VCaP (cell line): ENCODE measurements around the gene HRNR.

ENCODE experiments used
- H3K27ac ChIP-seq: fragments of 450-650 bp; 2 replicates; pipeline ENCODE4 v1.5.1; 2017
- TF ChIP-seq, protein P1 (sequence below): fragments of 450-650 bp; conservative IDR thresholded peaks from 2 replicates; pipeline ENCODE4 v1.5.1; 2017; ENCODE audit warnings: mild to moderate bottlenecking, moderate library complexity

Gene HRNR

DNA sequence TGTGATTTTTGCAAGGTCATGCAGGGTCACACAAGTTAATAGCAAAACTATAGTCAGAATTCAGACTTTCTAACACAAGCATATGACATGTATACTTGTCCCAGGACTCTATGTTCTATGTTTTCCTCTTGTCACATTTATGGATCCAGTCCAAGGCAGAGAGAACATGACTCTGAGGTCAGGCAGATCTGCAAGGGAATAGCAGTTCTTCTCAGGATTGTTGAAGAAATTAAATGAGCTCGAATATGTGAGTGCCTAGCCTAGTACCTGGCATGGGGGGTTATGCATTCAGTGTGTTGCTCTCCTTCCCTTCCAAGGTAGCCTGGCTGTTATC, 55.5 kb downstream of the HRNR start:
- peak overlapping the region; percentile 3 for H3K27ac ChIP-seq
- TF ChIP-seq, protein P1, sequence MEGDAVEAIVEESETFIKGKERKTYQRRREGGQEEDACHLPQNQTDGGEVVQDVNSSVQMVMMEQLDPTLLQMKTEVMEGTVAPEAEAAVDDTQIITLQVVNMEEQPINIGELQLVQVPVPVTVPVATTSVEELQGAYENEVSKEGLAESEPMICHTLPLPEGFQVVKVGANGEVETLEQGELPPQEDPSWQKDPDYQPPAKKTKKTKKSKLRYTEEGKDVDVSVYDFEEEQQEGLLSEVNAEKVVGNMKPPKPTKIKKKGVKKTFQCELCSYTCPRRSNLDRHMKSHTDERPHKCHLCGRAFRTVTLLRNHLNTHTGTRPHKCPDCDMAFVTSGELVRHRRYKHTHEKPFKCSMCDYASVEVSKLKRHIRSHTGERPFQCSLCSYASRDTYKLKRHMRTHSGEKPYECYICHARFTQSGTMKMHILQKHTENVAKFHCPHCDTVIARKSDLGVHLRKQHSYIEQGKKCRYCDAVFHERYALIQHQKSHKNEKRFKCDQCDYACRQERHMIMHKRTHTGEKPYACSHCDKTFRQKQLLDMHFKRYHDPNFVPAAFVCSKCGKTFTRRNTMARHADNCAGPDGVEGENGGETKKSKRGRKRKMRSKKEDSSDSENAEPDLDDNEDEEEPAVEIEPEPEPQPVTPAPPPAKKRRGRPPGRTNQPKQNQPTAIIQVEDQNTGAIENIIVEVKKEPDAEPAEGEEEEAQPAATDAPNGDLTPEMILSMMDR: no peak

DNA sequence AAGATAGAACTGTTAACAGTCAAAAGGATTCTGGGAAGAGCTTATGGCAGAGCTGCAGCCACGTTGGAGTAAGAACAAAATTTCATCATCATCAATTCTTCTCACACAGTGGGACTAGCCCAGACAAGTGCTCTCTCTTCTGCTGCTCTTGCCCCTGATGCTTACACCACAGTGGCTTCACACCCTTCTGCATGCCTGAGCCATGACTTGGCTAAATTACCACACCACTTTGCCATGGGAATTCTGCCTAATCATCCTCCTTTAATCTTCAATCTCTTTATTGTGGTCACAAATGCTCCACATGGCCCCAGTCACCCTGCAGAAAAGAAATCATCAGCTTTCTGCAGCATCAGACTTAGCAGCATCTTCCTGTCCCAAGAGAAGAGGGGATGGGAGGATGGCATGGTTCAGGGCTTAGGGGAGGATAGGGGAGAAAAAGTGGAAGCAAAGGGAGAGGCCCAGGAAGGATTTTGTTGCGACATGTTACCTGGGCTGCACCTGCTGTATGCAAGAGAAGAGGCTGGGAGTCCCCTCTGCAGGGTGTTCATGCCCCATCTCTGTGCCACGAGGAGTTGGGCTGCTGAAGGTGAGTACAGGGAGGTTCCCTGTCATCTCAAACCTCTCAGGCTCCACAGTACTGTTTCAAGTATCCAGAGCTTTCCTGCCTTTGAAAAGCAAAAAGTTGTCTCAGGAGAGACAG, 56.0 kb downstream of the HRNR start:
- TF ChIP-seq, protein P1: no peak
- peak overlapping the region; percentile 3 for H3K27ac ChIP-seq

DNA sequence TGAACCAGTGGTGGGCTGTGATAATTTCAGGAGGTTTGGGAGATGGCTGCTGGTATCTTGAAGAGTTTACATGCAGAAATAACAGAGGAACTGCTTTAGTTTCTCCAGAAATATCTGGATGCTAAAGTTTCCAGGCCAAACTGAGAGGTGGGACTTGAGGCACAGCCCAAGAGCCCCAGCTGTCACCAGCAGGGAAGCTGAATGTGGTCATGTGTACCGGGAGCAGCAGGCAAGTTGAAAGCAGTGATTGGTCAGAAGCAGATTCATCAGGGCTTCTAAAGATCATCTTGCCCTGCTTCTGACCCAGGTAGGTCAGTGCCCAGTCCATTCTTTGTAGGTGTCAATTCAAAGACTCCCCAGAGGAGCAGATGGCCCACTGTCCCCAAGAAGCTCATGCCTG, 57.0 kb downstream of the HRNR start:
- TF ChIP-seq, protein P1: no peak
- no peak overlapping the region for H3K27ac ChIP-seq

DNA sequence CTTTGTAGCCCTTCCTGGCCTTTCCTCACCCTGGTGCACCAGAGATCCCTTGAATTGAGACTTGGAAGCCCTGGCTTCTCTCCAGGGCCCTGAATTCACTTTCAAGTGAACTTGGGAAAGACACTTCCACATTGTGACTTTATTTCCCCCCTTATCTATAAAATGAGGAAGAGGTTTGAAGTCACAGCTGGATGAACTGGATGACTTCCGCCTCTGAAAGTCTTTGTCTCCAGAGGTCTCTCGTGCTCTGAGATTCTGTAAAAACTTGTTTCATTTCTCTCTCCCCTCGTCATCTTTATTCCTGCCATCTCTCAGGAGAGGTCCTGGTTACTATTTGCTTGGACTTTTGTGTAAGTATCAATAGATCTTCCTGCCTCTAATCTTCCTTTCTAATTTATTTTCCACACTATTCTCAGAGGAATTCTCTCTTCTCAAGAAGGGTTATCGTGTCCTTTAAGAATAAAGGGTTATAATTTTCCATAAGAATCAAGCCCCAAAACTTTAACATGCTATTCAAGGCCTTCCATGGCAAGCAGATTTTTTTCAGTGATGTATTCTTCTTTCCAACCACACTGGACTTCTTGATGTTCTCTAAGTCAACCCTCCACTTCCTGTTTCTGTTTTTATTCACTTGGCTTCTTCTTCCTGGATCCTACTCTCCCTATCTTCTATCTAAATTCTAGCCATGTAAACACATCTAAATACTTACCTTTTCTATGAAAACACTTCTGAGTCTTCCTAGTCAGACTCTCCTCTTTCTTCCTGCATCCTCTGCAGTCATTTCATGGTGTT, 58.5 kb downstream of the HRNR start:
- TF ChIP-seq, protein P1: no peak
- no peak overlapping the region for H3K27ac ChIP-seq

DNA sequence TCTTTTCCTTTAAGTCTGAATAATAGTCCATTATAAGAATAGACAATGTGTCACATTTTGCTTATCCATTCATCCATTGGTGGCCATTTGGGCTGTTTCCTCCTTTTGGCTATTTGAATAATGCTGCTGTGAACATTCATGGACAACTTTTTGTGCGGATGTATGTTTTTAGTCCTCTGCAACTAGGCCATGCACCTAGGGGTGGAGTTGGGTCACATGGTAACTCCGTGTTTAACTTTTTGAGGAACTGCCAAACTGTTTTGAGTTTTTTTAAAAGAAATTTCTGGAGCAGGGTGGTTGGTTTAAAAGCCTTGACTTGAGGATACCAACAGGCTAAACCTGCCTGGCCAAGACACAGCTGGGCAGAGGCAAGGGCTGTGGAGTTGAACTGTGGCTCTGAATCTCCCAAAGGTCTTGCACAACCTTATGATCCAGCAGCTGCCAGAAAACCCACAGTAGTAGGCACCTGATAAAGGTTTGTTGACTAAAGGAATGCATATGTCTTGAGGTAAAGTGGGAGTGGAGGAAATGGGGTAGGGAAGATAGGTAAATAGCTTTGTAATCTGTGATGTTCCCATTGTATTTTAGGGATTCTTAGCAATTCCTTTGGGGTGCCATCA, 59.4 kb downstream of the HRNR start:
- H3K27ac ChIP-seq: no peak overlapping the region
- TF ChIP-seq, protein P1: no peak

DNA sequence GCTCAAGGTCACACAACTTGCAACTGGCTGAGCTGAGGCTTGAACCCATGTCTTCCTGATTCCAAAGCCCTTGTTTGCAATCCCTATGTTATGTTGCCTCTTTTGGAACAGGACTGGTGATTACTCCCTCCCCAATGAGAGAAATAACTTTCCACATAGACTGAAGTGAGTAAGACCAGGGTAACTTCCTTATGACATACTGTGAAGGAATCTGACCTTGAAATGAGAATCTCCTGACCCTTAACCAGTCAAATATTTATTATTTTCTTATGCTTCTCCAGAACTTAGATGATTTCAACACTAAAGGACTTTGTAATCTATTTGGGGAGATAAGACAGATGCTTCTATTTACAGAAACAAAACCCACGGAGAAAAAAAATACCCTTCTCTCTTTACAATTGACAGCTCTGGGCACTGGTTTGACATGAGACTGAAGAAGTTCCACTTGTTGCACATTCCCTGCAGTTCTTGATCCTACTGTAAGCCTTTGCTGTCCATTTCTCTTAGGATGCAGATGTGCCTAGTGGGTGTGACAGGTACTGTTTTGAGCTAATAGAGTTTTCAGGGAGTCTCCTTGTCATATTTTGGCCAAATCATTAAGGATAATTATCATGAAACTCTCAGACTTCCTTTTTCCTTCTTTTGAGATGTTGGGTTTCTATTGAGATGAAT, 61.1 kb downstream of the HRNR start:
- no peak overlapping the region for H3K27ac ChIP-seq
- TF ChIP-seq, protein P1: no peak
